ENCODE measurements around the gene TLK1.

- TF ChIP-seq IKZF2 (IDR thresholded peaks at IDR 0.05): no peak
- no peak for TF ChIP-seq ATF2 (IDR thresholded peaks at IDR 0.05; ENCODE audit: low read length)
- TF ChIP-seq, protein P1, sequence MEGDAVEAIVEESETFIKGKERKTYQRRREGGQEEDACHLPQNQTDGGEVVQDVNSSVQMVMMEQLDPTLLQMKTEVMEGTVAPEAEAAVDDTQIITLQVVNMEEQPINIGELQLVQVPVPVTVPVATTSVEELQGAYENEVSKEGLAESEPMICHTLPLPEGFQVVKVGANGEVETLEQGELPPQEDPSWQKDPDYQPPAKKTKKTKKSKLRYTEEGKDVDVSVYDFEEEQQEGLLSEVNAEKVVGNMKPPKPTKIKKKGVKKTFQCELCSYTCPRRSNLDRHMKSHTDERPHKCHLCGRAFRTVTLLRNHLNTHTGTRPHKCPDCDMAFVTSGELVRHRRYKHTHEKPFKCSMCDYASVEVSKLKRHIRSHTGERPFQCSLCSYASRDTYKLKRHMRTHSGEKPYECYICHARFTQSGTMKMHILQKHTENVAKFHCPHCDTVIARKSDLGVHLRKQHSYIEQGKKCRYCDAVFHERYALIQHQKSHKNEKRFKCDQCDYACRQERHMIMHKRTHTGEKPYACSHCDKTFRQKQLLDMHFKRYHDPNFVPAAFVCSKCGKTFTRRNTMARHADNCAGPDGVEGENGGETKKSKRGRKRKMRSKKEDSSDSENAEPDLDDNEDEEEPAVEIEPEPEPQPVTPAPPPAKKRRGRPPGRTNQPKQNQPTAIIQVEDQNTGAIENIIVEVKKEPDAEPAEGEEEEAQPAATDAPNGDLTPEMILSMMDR (IDR thresholded peaks at IDR 0.05 in 2 of 3, conservative IDR thresholded peaks at IDR 0.05 in 1 of 3; ENCODE audit: control insufficient read depth in 2 of 3, extremely low read depth in 1 of 3, insufficient read depth in 1 of 3, low read depth in 3 of 3, low read length in 3 of 3): no peak
- no peak for TF ChIP-seq USF2 (IDR thresholded peaks at IDR 0.05; ENCODE audit: borderline replicate concordance, low read depth, low read length)
- no peak for TF ChIP-seq BCLAF1 (IDR thresholded peaks at IDR 0.05)
- no peak for TF ChIP-seq SREBF1 (IDR thresholded peaks at IDR 0.05; ENCODE audit: low read length)
Measured at GRCh38 chr2:170949415-170949814, 211.3 kb downstream of the TLK1 start.
